ENCODE results near the gene TP53BP1.
A peak's percentile ranks its signal among the peaks of the same experiment; 100 is the strongest.
"Not testable (repeated sequence)": the region's sequence is repeated elsewhere in the genome, so short reads cannot be mapped to it uniquely, and the experiment has no call there.

Gene TP53BP1

GRCh38 chr15:43410572-43411214, 82.3 kb downstream of the TP53BP1 start:
- DNase-seq, result no peak

- DNase-seq, result no peak
Measured at GRCh38 chr15:43408789-43409188, 84.2 kb downstream of the TP53BP1 start.

- DNase-seq, result no peak
Measured at GRCh38 chr15:43406808-43407207, 86.1 kb downstream of the TP53BP1 start.

GRCh38 chr15:43406189-43406588, 86.8 kb downstream of the TP53BP1 start:
- no peak for DNase-seq

GRCh38 chr15:43404130-43404529, 88.8 kb downstream of the TP53BP1 start:
- no peak for DNase-seq

GRCh38 chr15:43403616-43404015, 89.3 kb downstream of the TP53BP1 start:
- no peak for DNase-seq

GRCh38 chr15:43402255-43402654, 90.7 kb downstream of the TP53BP1 start:
- no peak for DNase-seq

- not testable (repeated sequence) for DNase-seq
Measured at GRCh38 chr15:43393592-43393991, 99.4 kb downstream of the TP53BP1 start.

GRCh38 chr15:43390723-43391122, 102.2 kb downstream of the TP53BP1 start:
- DNase-seq, result no peak

GRCh38 chr15:43383070-43383469, 109.9 kb downstream of the TP53BP1 start:
- no peak for DNase-seq

GRCh38 chr15:43382310-43382709, 110.6 kb downstream of the TP53BP1 start:
- no peak for DNase-seq

- no peak for DNase-seq
Measured at GRCh38 chr15:43378601-43379000, 114.4 kb downstream of the TP53BP1 start.

- peak; percentile 55 for DNase-seq
Measured at GRCh38 chr15:43376017-43376705, 116.8 kb downstream of the TP53BP1 start.

GRCh38 chr15:43370975-43371974, 121.7 kb downstream of the TP53BP1 start, which contains the start of the genes TUBGCP4 and ZSCAN29:
Gene TUBGCP4, plus strand, starts transcription at chr15:43371101. Its CDS starts 254 bp downstream, at chr15:43371355.
Gene ZSCAN29, minus strand, starts transcription at chr15:43371043. Its CDS starts 1,130 bp downstream, at chr15:43369913.
- DNase-seq, result peak; percentile 77

- no peak for DNase-seq
Measured at GRCh38 chr15:43370310-43370974, 122.5 kb downstream of the TP53BP1 start.

- DNase-seq, result no peak
Measured at GRCh38 chr15:43361313-43361903, 131.5 kb downstream of the TP53BP1 start.

GRCh38 chr15:43360821-43361220, 132.1 kb downstream of the TP53BP1 start:
- DNase-seq, result no peak
